CD14-positive monocyte (primary cell): ENCODE measurements around the gene GIMAP7. TPM values are rescaled to one million over a fixed set of nuclear protein-coding genes. Genes with fewer than 3 reads are reported as not detected.

ENCODE experiments used
- DNase-seq, 3 donors: peaks; one replicate each; pipeline ENCODE4 v3.0.0-alpha.2; 2011 to 2022
- H2AFZ ChIP-seq: 2 replicates; pipeline ENCODE4 v1.6.0; 2012; ENCODE audit warnings: mild to moderate bottlenecking, low read depth, low read length, inconsistent platforms; ENCODE audit not compliant: insufficient read depth, poor library complexity, severe bottlenecking
- H3K27ac ChIP-seq, 2 donors: 1 replicate in 1 of 2; 2 replicates in 1 of 2; pipeline ENCODE4 v1.5.1; 2012 to 2013; ENCODE audit warnings: low read length in 2 of 2, control low read depth in 1 of 2, inconsistent platforms in 1 of 2, low read depth in 1 of 2, mild to moderate bottlenecking in 1 of 2
- H3K27me3 ChIP-seq, 2 donors: one replicate each; pipeline versions ENCODE4 v1.6.0 to v1.6.1; 2011 to 2013; ENCODE audit warnings: low read length in 2 of 2; ENCODE audit not compliant: control insufficient read depth in 2 of 2, insufficient read depth in 2 of 2
- H3K36me3 ChIP-seq, 2 donors: replicated peaks in 1 of 2; 1 replicate in 1 of 2; 2 replicates in 1 of 2; pipeline versions ENCODE4 v1.5.1 to v1.6.1; 2012 to 2013; ENCODE audit warnings: low read length in 2 of 2, control low read depth in 1 of 2, inconsistent platforms in 1 of 2, mild to moderate bottlenecking in 1 of 2; ENCODE audit not compliant: insufficient read depth in 2 of 2, control insufficient read depth in 1 of 2
- H3K4me1 ChIP-seq, 2 donors: 1 replicate in 1 of 2; 2 replicates in 1 of 2; pipeline versions ENCODE4 v1.5.1 to v1.6.1; 2012 to 2013; ENCODE audit warnings: low read length in 2 of 2, control low read depth in 1 of 2, inconsistent platforms in 1 of 2, mild to moderate bottlenecking in 1 of 2, moderate library complexity in 1 of 2; ENCODE audit not compliant: insufficient read depth in 2 of 2, control insufficient read depth in 1 of 2
- H3K4me2 ChIP-seq: replicated peaks from 2 replicates; pipeline ENCODE3; 2012; ENCODE audit warnings: low read length, moderate library complexity, mild to moderate bottlenecking; ENCODE audit not compliant: poor library complexity, severe bottlenecking; ENCODE audit errors: extremely low read depth
- H3K4me3 ChIP-seq, 3 experiments: fragments of 200-600 bp in 1 of 3; sonication (generic) in 1 of 3; replicated peaks in 1 of 3; 1 replicate in 2 of 3; 2 replicates in 1 of 3; pipeline ENCODE4 v1.5.1; 2011 to 2013; ENCODE audit warnings: low read length in 3 of 3, mild to moderate bottlenecking in 3 of 3, control low read depth in 2 of 3, low read depth in 2 of 3, inconsistent platforms in 1 of 3, moderate library complexity in 1 of 3
- H3K79me2 ChIP-seq: 2 replicates; pipeline ENCODE4 v1.6.0; 2012; ENCODE audit warnings: mild to moderate bottlenecking, control low read depth, inconsistent platforms, low read length, moderate library complexity; ENCODE audit not compliant: insufficient read depth
- H3K9ac ChIP-seq: 2 replicates; pipeline ENCODE4 v1.6.0; 2017; ENCODE audit warnings: low read length, mild to moderate bottlenecking; ENCODE audit not compliant: insufficient read depth, poor library complexity, severe bottlenecking
- H3K9me3 ChIP-seq, 2 donors: replicated peaks in 1 of 2; 1 replicate in 1 of 2; 2 replicates in 1 of 2; pipeline versions ENCODE4 v1.5.1 to v1.6.1; 2012 to 2013; ENCODE audit warnings: low read length in 2 of 2, control low read depth in 1 of 2; ENCODE audit not compliant: control insufficient read depth in 1 of 2, insufficient read depth in 1 of 2
- H4K20me1 ChIP-seq: 2 replicates; pipeline ENCODE4 v1.6.0; 2012; ENCODE audit warnings: mild to moderate bottlenecking, low read length, control low read depth, moderate library complexity; ENCODE audit not compliant: insufficient read depth
- H3K27ac Mint-ChIP-seq, 7 donors: one replicate each; pipeline ENCODE4 v1.8.0; 2020; ENCODE audit warnings: mild to moderate bottlenecking in 7 of 7, mixed read lengths in 7 of 7, moderate library complexity in 6 of 7, inconsistent platforms in 2 of 7
- H3K27me3 Mint-ChIP-seq, 3 donors: one replicate each; pipeline ENCODE4 v1.8.0; 2021 to 2022; ENCODE audit warnings: low read depth in 3 of 3, mild to moderate bottlenecking in 3 of 3, mixed read lengths in 3 of 3, moderate library complexity in 3 of 3, inconsistent platforms in 1 of 3
- H3K36me3 Mint-ChIP-seq, 2 donors: one replicate each; pipeline ENCODE4 v1.8.0; 2020; ENCODE audit warnings: mixed read lengths in 2 of 2, inconsistent platforms in 1 of 2, mild to moderate bottlenecking in 1 of 2
- H3K4me1 Mint-ChIP-seq: one replicate; pipeline ENCODE4 v1.8.0; 2020; ENCODE audit warnings: mild to moderate bottlenecking, mixed read lengths
- H3K4me3 Mint-ChIP-seq, 2 donors: one replicate each; pipeline ENCODE4 v1.8.0; 2020; ENCODE audit warnings: mild to moderate bottlenecking in 2 of 2, mixed read lengths in 2 of 2, moderate library complexity in 1 of 2
- H3K9me3 Mint-ChIP-seq, 7 donors: one replicate each; pipeline ENCODE4 v1.8.0; 2020 to 2022; ENCODE audit warnings: mixed read lengths in 7 of 7, mild to moderate bottlenecking in 6 of 7, moderate library complexity in 6 of 7, inconsistent platforms in 2 of 7
- WGBS: methylation state at CpG from one replicate; pipeline ENCODE4 v1.1.5; 2013; ENCODE audit warnings: missing lambda C conversion rate; ENCODE audit not compliant: insufficient coverage; 5-methylcytosine and 5-hydroxymethylcytosine counted together
- intact Hi-C, 2 donors: fragments of 100-400 bp; cut with micrococcal nuclease; formaldehyde crosslinking; loops; one replicate each; pipeline versions ENCODE4 v1.15.0 to v1.15.1; 2023
- polyA plus RNA-seq, 3 donors: library from polyadenylated mRNA; depleted of rRNA in 1 of 3; unstranded in 2 of 3; stranded (reverse) in 1 of 3; fragments of 300-500 nt in 2 of 3; fragments of >200 nt in 1 of 3; fragmentation: Illumina TruSeq in 2 of 3; gene quantifications; 1 replicate in 2 of 3; 2 replicates in 1 of 3; pipeline ENCODE4 v1.2.3, GENCODE V29; 2012 to 2021
- TF ChIP-seq, protein P1 (sequence below): fragments of 200-600 bp; IDR thresholded peaks from one replicate; pipeline ENCODE4 v1.8.0; 2022; ENCODE audit warnings: antibody characterized with exemption, mild to moderate bottlenecking

GIMAP7 gene
- polyA plus RNA-seq, 3 donors: 26.2 to 115 (median 54.5) TPM

DNA sequence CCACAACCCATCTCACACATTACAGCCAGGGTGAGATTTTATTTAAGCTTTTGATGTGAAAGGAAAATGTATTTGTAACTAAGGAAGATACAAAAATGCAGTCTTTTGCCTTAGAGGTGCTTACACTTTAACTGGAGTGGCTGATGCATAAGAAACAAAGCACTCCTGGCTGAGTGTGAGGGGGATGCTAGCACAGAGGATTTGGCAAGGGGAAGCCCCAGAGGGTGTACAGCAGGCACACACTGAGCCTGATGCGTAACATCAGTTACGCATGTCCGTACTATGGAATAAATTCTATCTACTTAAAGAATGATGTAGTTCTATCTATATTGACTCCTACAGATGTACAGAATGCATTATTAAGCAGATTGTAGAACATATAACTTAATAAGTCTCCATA, 46.4 kb upstream of the GIMAP7 start:
- Histone ChIP-seq H4K20me1 (peaks cover 100% of the 10 kb centered on the region), H3K27ac (peak overlapping the region in 1 of 2 donors; percentile 51), H2AFZ (no peak overlapping the region), H3K79me2 (peaks cover 94% of the 10 kb centered on the region), H3K9me3 (peaks cover 0 to 5% of the 10 kb centered on the region in 2 donors), H3K36me3 (peaks cover 85 to 98% of the 10 kb centered on the region in 2 donors), H3K4me2 (peak overlapping the region; percentile 55), H3K4me3 (peak overlapping the region in 1 of 3 experiments; percentile 38), H3K27me3 (no peaks in the 10 kb centered on the region), H3K4me1 (peaks cover 66 to 73% of the 10 kb centered on the region in 2 donors), H3K9ac (peak overlapping the region; percentile 28)
- Mint-ChIP-seq H3K27ac (peak overlapping the region in 3 of 7 donors; percentile 18 to 41 (median 21)), H3K36me3 (peaks cover 92 to 98% of the 10 kb centered on the region in 2 donors), H3K9me3 (peaks cover 0 to 11% (median 2%) of the 10 kb centered on the region in 7 donors), H3K4me3 (peak overlapping the region in 1 of 2 donors; percentile 69), H3K4me1 (peaks cover 81% of the 10 kb centered on the region), H3K27me3 (no peaks in the 10 kb centered on the region)
- DNase-seq: no peak
- no CpG with 5 or more reads among the region's 3 CpGs for WGBS
- TF ChIP-seq, protein P1, sequence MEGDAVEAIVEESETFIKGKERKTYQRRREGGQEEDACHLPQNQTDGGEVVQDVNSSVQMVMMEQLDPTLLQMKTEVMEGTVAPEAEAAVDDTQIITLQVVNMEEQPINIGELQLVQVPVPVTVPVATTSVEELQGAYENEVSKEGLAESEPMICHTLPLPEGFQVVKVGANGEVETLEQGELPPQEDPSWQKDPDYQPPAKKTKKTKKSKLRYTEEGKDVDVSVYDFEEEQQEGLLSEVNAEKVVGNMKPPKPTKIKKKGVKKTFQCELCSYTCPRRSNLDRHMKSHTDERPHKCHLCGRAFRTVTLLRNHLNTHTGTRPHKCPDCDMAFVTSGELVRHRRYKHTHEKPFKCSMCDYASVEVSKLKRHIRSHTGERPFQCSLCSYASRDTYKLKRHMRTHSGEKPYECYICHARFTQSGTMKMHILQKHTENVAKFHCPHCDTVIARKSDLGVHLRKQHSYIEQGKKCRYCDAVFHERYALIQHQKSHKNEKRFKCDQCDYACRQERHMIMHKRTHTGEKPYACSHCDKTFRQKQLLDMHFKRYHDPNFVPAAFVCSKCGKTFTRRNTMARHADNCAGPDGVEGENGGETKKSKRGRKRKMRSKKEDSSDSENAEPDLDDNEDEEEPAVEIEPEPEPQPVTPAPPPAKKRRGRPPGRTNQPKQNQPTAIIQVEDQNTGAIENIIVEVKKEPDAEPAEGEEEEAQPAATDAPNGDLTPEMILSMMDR: no peak
- intact Hi-C loops: no loop called here

DNA sequence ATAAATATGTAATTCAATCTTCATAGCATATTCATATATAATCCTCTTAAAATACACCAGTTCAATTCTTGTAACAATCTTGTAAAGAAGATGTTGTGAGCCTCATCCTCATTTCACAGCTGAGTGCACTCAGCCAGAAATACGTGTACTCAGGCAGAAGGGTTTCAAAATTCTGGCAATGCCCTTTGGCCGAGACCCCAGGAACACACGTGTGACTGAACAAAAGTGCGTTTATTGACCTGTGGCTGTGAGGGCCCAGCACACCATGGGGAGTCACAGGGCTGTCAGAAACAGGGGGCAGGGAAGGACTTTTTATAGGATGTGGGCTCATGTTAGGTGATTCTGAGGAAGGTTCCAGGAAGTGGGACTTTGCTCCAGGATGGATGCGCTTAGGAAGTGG, 42.8 kb upstream of the GIMAP7 start:
- Histone ChIP-seq H3K4me3 (no peak overlapping the region), H3K27ac (peak overlapping the region in 1 of 2 donors; percentile 43), H3K4me2 (no peak overlapping the region), H3K4me1 (peaks cover 34 to 42% of the 10 kb centered on the region in 2 donors), H3K36me3 (peaks cover 95 to 98% of the 10 kb centered on the region in 2 donors), H2AFZ (no peak overlapping the region), H3K27me3 (no peaks in the 10 kb centered on the region), H3K79me2 (peaks cover 77% of the 10 kb centered on the region), H3K9me3 (no peaks in the 10 kb centered on the region), H4K20me1 (peaks cover 97% of the 10 kb centered on the region), H3K9ac (no peak overlapping the region)
- TF ChIP-seq, protein P1: no peak
- H3K27me3 Mint-ChIP-seq: peaks cover 0 to 1% (median 0%) of the 10 kb centered on the region in 3 donors
- intact Hi-C loops: no loop called here
- H3K4me1 Mint-ChIP-seq: peaks cover 69% of the 10 kb centered on the region
- peak overlapping the region in 5 of 7 donors; percentile 10 to 80 (median 52) for H3K27ac Mint-ChIP-seq
- WGBS: 95% methylated on average over 5 of the region's 5 CpGs
- peak overlapping the region in 1 of 2 donors; percentile 14 for H3K4me3 Mint-ChIP-seq
- no peak for DNase-seq
- peaks cover 93 to 97% of the 10 kb centered on the region in 2 donors for H3K36me3 Mint-ChIP-seq
- peaks cover 0 to 5% (median 0%) of the 10 kb centered on the region in 7 donors for H3K9me3 Mint-ChIP-seq
